Brain microvascular endothelial cell (primary cell): ENCODE data around the gene NLRP6.

Source experiments
- DNase-seq: peaks from one replicate; pipeline ENCODE4 v3.0.0-alpha.2; 2020
- H3K27ac ChIP-seq: fragments of 250-450 bp; sonication (Bioruptor Pico); 2 replicates; pipeline ENCODE4 v1.5.1; 2020; ENCODE audit warnings: mild to moderate bottlenecking, moderate library complexity
- H3K27me3 ChIP-seq: fragments of 250-450 bp; sonication (Bioruptor Pico); replicated peaks from 2 replicates; pipeline ENCODE4 v1.5.1; 2020; ENCODE audit warnings: mild to moderate bottlenecking
- H3K36me3 ChIP-seq: fragments of 250-450 bp; sonication (Bioruptor Pico); replicated peaks from 2 replicates; pipeline ENCODE4 v1.5.1; 2020; ENCODE audit warnings: mild to moderate bottlenecking
- H3K4me3 ChIP-seq: 2 replicates; pipeline ENCODE4 v1.5.1; 2011; ENCODE audit warnings: low read depth, mild to moderate bottlenecking, control low read depth, low read length, moderate library complexity
- CTCF ChIP-seq: IDR thresholded peaks from 2 replicates; pipeline ENCODE4 v1.5.1; 2011; ENCODE audit warnings: low read depth, mild to moderate bottlenecking, moderate library complexity, low read length, control low read depth, inconsistent platforms; ENCODE audit errors: missing control alignments
- in situ Hi-C: cut with HindIII; loops from 2 replicates; pipeline ENCODE4 v1.10.0; 2017; ENCODE audit warnings: low sequenced_read_pairs, low pct_ligation_motif_present

Gene NLRP6

GRCh38 chr11:293271-293851, 15.2 kb downstream of the NLRP6 start:
- H3K27ac ChIP-seq = no peak overlapping the region
- no peaks in the 10 kb centered on the region for H3K36me3 ChIP-seq
- TF ChIP-seq CTCF = no peak
- DNase-seq = no peak
- H3K4me3 ChIP-seq = no peak overlapping the region
- in situ Hi-C loops = no loop called here
- no peaks in the 10 kb centered on the region for H3K27me3 ChIP-seq

- no peaks in the 10 kb centered on the region for H3K36me3 ChIP-seq
- no peak overlapping the region for H3K4me3 ChIP-seq
- no peak for DNase-seq
- no peak for TF ChIP-seq CTCF
- in situ Hi-C loops = no loop called here
- H3K27me3 ChIP-seq = no peaks in the 10 kb centered on the region
- H3K27ac ChIP-seq = no peak overlapping the region
Measured at GRCh38 chr11:293852-294661, 15.8 kb downstream of the NLRP6 start.

GRCh38 chr11:294780-295179, 16.6 kb downstream of the NLRP6 start:
- H3K27ac ChIP-seq = no peak overlapping the region
- no peaks in the 10 kb centered on the region for H3K27me3 ChIP-seq
- H3K4me3 ChIP-seq = no peak overlapping the region
- in situ Hi-C loops = no loop called here
- DNase-seq = no peak
- no peak for TF ChIP-seq CTCF
- H3K36me3 ChIP-seq = no peaks in the 10 kb centered on the region

GRCh38 chr11:295351-296170, 17.4 kb downstream of the NLRP6 start:
- Histone ChIP-seq H3K4me3 (no peak overlapping the region), H3K27ac (no peak overlapping the region), H3K36me3 (no peaks in the 10 kb centered on the region), H3K27me3 (peaks cover 2% of the 10 kb centered on the region)
- in situ Hi-C loops = no loop called here
- TF ChIP-seq CTCF = no peak
- no peak for DNase-seq

GRCh38 chr11:296171-297050, 18.2 kb downstream of the NLRP6 start:
- Histone ChIP-seq H3K36me3 (no peaks in the 10 kb centered on the region), H3K27ac (no peak overlapping the region), H3K4me3 (no peak overlapping the region), H3K27me3 (peaks cover 2% of the 10 kb centered on the region)
- in situ Hi-C loops = no loop called here
- TF ChIP-seq CTCF = no peak
- DNase-seq = no peak
